ENCODE results near the gene NPAS3.

GRCh38 chr14:32939254-32940065 is 781 bp downstream of the NPAS3 start:
- TF ChIP-seq CTCF (IDR thresholded peaks at IDR 0.05) (no peak), EP300 (IDR thresholded peaks at IDR 0.05) (no peak), POLR2AphosphoS5 (IDR thresholded peaks at IDR 0.05) (peak; percentile 7)
